HEK293 (cell line): ENCODE measurements around the gene AKAP9.

ENCODE experiments used
- CTCF ChIA-PET: fragments of 350-600 bp; formaldehyde crosslinking; extraction: SDS; loops from one replicate; lab custom pipeline; 2021; ENCODE audit warnings: antibody characterized with exemption; lab: Yijun Ruan, JAX
- POLR2A ChIA-PET: fragments of 300-600 bp; formaldehyde crosslinking; extraction: SDS; loops from one replicate; lab custom pipeline; 2020; ENCODE audit warnings: antibody characterized with exemption, inconsistent platforms; lab: Yijun Ruan, JAX
- H3K27ac ChIP-seq: fragments of 200-500 bp; sonication (Bioruptor generic); 2 replicates; pipeline ENCODE4 v1.5.1; 2014; ENCODE audit warnings: low read depth, low read length, control low read depth, inconsistent platforms; ENCODE audit errors: extremely low read depth
- H3K36me3 ChIP-seq, 2 experiments: fragments of 200-500 bp in 1 of 2; sonication (Bioruptor generic) in 1 of 2; 1 replicate in 1 of 2; 2 replicates in 1 of 2; pipeline ENCODE4 v1.5.1; 2014 to 2017; ENCODE audit warnings: inconsistent platforms in 2 of 2, low read length in 2 of 2; ENCODE audit not compliant: control insufficient read depth in 2 of 2, insufficient read depth in 1 of 2
- H3K4me1 ChIP-seq: fragments of 200-500 bp; sonication (Bioruptor generic); 2 replicates; pipeline ENCODE4 v1.5.1; 2014; ENCODE audit warnings: mild to moderate bottlenecking, low read length, inconsistent platforms; ENCODE audit not compliant: control insufficient read depth, insufficient read depth
- H3K4me3 ChIP-seq: 2 replicates; pipeline ENCODE4 v1.5.1; 2011; ENCODE audit warnings: low read depth, mild to moderate bottlenecking, control low read depth, low read length, moderate library complexity
- H3K9me3 ChIP-seq: fragments of 200-500 bp; sonication (Bioruptor generic); 2 replicates; pipeline ENCODE4 v1.5.1; 2014; ENCODE audit warnings: low read depth, low read length, inconsistent platforms; ENCODE audit not compliant: control insufficient read depth, insufficient read depth
- FEZF1 ChIP-seq: fragments of 450-650 bp; formaldehyde crosslinking; IDR thresholded peaks from 2 replicates; pipeline ENCODE4 v1.5.1; 2016; ENCODE audit warnings: missing biosample characterization, missing genetic modification characterization
- KLF1 ChIP-seq: fragments of 450-650 bp; formaldehyde crosslinking; IDR thresholded peaks from 2 replicates; pipeline ENCODE4 v1.5.1; 2016; ENCODE audit warnings: missing biosample characterization, missing genetic modification characterization
- WT1 ChIP-seq: fragments of 450-650 bp; formaldehyde crosslinking; IDR thresholded peaks from 2 replicates; pipeline ENCODE4 v1.5.1; 2016; ENCODE audit warnings: missing biosample characterization, missing genetic modification characterization
- ZFP41 ChIP-seq: fragments of 450-650 bp; formaldehyde crosslinking; IDR thresholded peaks from 2 replicates; pipeline ENCODE4 v1.5.1; 2016; ENCODE audit warnings: missing biosample characterization, missing genetic modification characterization, borderline replicate concordance
- ZNF174 ChIP-seq: fragments of 450-650 bp; formaldehyde crosslinking; IDR thresholded peaks from 2 replicates; pipeline ENCODE4 v1.5.0; 2017; ENCODE audit warnings: missing biosample characterization, mild to moderate bottlenecking, missing genetic modification characterization
- ZNF341 ChIP-seq: fragments of 450-650 bp; formaldehyde crosslinking; IDR thresholded peaks from 2 replicates; pipeline ENCODE4; 2016; ENCODE audit warnings: low read depth, missing biosample characterization, missing genetic modification characterization
- ZNF350 ChIP-seq: fragments of 450-650 bp; formaldehyde crosslinking; IDR thresholded peaks from 2 replicates; pipeline ENCODE4 v1.5.0; 2017; ENCODE audit warnings: missing biosample characterization, mild to moderate bottlenecking, missing genetic modification characterization
- ZNF548 ChIP-seq: fragments of 450-650 bp; formaldehyde crosslinking; IDR thresholded peaks from 2 replicates; pipeline ENCODE4 v1.5.1; 2016; ENCODE audit warnings: missing biosample characterization, missing genetic modification characterization
- ZNF571 ChIP-seq: fragments of 450-650 bp; formaldehyde crosslinking; IDR thresholded peaks from 2 replicates; pipeline ENCODE4 v1.5.0; 2017; ENCODE audit warnings: missing biosample characterization, missing genetic modification characterization
- ZNF660 ChIP-seq: fragments of 450-650 bp; IDR thresholded peaks from 2 replicates; pipeline ENCODE4 v1.5.1; 2018; ENCODE audit warnings: missing biosample characterization, mild to moderate bottlenecking, missing genetic modification characterization
- TF ChIP-seq, protein P1 (sequence below): fragments of 450-650 bp; formaldehyde crosslinking; IDR thresholded peaks from 2 replicates; pipeline ENCODE4 v1.5.1; 2016; ENCODE audit warnings: missing biosample characterization, missing genetic modification characterization
- TF ChIP-seq, protein P2 (sequence below): fragments of 450-650 bp; formaldehyde crosslinking; IDR thresholded peaks from 2 replicates; pipeline ENCODE4 v1.5.1; 2016; ENCODE audit warnings: missing biosample characterization, missing genetic modification characterization
- TF ChIP-seq, protein P3 (sequence below): fragments of 450-650 bp; formaldehyde crosslinking; IDR thresholded peaks from 2 replicates; pipeline ENCODE4 v1.5.1; 2016; ENCODE audit warnings: missing biosample characterization, missing genetic modification characterization
- TF ChIP-seq, protein P4 (sequence below): fragments of 450-650 bp; formaldehyde crosslinking; IDR thresholded peaks from 2 replicates; pipeline ENCODE4 v1.5.1; 2016; ENCODE audit warnings: missing biosample characterization, missing genetic modification characterization, borderline replicate concordance
- TF ChIP-seq, protein P5 (sequence below): fragments of 450-650 bp; formaldehyde crosslinking; IDR thresholded peaks from 2 replicates; pipeline ENCODE4 v1.5.1; 2016; ENCODE audit warnings: missing biosample characterization, missing genetic modification characterization
- TF ChIP-seq, protein P6 (sequence below): IDR thresholded peaks from 2 replicates; pipeline ENCODE4 v1.6.1; 2011; ENCODE audit warnings: mild to moderate bottlenecking, low read depth, low read length, borderline replicate concordance

AKAP9 gene

DNA sequence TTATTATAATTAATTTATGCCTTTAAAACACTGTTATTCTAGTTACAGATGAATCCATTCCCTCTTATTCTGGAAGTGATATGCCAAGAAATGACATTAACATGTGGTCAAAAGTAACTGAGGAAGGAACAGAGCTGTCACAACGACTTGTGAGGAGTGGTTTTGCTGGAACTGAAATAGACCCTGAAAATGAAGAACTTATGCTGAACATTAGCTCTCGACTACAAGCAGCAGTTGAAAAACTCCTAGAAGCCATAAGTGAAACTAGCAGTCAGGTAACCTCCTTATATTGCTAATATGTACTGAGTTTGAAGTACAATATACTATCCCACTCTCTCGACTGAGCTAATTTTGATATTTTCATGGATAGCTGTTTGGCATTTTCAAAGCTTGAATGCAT lies 112.0 kb downstream of the AKAP9 start (continued):
- TF ChIP-seq WT1 (tag by site-specific recombination) = no peak
- no peak for TF ChIP-seq KLF1 (tag by site-specific recombination)
- no peak for TF ChIP-seq ZNF174 (tag by site-specific recombination)
- TF ChIP-seq, protein P1, sequence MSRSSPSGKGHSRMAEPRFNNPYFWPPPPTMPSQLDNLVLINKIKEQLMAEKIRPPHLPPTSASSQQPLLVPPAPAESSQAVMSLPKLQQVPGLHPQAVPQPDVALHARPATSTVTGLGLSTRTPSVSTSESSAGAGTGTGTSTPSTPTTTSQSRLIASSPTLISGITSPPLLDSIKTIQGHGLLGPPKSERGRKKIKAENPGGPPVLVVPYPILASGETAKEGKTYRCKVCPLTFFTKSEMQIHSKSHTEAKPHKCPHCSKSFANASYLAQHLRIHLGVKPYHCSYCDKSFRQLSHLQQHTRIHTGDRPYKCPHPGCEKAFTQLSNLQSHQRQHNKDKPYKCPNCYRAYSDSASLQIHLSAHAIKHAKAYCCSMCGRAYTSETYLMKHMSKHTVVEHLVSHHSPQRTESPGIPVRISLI (tag by site-specific recombination) = no peak
- TF ChIP-seq ZNF571 (tag by site-specific recombination) = no peak

DNA sequence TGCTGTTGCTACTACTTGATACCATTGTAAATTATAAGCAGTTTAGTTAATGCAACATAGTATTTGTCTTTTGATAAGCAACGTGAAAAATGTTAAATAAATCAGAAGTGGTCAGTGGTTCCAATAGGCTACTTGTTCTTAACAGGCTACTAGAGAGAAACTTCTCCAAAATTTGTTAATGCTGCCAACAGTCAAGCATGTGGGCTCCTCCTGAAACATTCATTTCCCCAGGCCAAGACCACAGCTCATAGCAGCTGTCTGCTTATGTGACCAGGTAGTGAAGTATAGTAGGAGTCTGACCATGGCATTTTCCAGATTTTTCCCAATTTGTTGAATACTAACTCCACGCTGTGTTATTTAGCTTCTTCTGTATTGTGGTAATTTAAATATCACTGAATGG lies 112.7 kb downstream of the AKAP9 start:
- ChIA-PET POLR2A (no interaction called here), CTCF (interaction anchor here (0.5 kb wide), 1 partner anchor 29 kb away, joined by 3 read pairs; no protein-coding TSS in a partner anchor)
- no peak overlapping the region for H3K4me3 ChIP-seq
- H3K36me3 ChIP-seq = peaks cover 8 to 10% of the 10 kb centered on the region in 2 experiments; a peak in 2 of 3 replicates
- H3K4me1 ChIP-seq = peaks cover 16% of the 10 kb centered on the region
- TF ChIP-seq ZNF660 (tag by site-specific recombination) (no peak), ZFP41 (tag by site-specific recombination) (no peak)
- TF ChIP-seq, protein P2, sequence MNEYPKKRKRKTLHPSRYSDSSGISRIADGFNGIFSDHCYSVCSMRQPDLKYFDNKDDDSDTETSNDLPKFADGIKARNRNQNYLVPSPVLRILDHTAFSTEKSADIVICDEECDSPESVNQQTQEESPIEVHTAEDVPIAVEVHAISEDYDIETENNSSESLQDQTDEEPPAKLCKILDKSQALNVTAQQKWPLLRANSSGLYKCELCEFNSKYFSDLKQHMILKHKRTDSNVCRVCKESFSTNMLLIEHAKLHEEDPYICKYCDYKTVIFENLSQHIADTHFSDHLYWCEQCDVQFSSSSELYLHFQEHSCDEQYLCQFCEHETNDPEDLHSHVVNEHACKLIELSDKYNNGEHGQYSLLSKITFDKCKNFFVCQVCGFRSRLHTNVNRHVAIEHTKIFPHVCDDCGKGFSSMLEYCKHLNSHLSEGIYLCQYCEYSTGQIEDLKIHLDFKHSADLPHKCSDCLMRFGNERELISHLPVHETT (tag by site-specific recombination) = no peak
- TF ChIP-seq, protein P3, sequence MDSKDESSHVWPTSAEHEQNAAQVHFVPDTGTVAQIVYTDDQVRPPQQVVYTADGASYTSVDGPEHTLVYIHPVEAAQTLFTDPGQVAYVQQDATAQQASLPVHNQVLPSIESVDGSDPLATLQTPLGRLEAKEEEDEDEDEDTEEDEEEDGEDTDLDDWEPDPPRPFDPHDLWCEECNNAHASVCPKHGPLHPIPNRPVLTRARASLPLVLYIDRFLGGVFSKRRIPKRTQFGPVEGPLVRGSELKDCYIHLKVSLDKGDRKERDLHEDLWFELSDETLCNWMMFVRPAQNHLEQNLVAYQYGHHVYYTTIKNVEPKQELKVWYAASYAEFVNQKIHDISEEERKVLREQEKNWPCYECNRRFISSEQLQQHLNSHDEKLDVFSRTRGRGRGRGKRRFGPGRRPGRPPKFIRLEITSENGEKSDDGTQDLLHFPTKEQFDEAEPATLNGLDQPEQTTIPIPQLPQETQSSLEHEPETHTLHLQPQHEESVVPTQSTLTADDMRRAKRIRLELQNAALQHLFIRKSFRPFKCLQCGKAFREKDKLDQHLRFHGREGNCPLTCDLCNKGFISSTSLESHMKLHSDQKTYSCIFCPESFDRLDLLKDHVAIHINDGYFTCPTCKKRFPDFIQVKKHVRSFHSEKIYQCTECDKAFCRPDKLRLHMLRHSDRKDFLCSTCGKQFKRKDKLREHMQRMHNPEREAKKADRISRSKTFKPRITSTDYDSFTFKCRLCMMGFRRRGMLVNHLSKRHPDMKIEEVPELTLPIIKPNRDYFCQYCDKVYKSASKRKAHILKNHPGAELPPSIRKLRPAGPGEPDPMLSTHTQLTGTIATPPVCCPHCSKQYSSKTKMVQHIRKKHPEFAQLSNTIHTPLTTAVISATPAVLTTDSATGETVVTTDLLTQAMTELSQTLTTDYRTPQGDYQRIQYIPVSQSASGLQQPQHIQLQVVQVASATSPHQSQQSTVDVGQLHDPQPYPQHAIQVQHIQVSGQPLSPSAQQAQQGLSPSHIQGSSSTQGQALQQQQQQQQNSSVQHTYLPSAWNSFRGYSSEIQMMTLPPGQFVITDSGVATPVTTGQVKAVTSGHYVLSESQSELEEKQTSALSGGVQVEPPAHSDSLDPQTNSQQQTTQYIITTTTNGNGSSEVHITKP (tag by site-specific recombination) = no peak
- H3K27ac ChIP-seq = no peak overlapping the region
- no peaks in the 10 kb centered on the region for H3K9me3 ChIP-seq

DNA sequence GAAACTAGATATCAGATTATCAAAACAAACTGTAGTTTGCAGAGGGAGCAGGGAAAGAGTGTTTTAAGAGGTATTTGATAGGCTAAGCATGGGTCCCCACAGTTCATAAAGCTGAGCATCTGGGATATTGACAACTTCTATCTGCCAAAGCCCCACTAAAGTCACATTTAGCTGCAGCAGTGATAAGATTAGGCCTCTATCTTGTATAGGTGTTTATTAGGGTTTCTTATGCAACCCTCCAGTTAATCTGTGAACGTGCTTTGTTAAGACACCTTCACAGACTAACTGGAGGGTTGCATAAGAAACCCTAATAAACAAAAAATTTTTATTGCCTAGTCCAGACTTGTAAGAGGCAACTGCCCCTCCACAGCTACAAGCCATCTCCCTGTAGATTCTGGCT lies 115.6 kb downstream of the AKAP9 start:
- no peak for TF ChIP-seq ZNF350 (tag by site-specific recombination)
- TF ChIP-seq, protein P4, sequence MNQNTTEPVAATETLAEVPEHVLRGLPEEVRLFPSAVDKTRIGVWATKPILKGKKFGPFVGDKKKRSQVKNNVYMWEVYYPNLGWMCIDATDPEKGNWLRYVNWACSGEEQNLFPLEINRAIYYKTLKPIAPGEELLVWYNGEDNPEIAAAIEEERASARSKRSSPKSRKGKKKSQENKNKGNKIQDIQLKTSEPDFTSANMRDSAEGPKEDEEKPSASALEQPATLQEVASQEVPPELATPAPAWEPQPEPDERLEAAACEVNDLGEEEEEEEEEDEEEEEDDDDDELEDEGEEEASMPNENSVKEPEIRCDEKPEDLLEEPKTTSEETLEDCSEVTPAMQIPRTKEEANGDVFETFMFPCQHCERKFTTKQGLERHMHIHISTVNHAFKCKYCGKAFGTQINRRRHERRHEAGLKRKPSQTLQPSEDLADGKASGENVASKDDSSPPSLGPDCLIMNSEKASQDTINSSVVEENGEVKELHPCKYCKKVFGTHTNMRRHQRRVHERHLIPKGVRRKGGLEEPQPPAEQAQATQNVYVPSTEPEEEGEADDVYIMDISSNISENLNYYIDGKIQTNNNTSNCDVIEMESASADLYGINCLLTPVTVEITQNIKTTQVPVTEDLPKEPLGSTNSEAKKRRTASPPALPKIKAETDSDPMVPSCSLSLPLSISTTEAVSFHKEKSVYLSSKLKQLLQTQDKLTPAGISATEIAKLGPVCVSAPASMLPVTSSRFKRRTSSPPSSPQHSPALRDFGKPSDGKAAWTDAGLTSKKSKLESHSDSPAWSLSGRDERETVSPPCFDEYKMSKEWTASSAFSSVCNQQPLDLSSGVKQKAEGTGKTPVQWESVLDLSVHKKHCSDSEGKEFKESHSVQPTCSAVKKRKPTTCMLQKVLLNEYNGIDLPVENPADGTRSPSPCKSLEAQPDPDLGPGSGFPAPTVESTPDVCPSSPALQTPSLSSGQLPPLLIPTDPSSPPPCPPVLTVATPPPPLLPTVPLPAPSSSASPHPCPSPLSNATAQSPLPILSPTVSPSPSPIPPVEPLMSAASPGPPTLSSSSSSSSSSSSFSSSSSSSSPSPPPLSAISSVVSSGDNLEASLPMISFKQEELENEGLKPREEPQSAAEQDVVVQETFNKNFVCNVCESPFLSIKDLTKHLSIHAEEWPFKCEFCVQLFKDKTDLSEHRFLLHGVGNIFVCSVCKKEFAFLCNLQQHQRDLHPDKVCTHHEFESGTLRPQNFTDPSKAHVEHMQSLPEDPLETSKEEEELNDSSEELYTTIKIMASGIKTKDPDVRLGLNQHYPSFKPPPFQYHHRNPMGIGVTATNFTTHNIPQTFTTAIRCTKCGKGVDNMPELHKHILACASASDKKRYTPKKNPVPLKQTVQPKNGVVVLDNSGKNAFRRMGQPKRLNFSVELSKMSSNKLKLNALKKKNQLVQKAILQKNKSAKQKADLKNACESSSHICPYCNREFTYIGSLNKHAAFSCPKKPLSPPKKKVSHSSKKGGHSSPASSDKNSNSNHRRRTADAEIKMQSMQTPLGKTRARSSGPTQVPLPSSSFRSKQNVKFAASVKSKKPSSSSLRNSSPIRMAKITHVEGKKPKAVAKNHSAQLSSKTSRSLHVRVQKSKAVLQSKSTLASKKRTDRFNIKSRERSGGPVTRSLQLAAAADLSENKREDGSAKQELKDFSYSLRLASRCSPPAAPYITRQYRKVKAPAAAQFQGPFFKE = no peak
- no peak for TF ChIP-seq ZNF548 (tag by site-specific recombination)
- TF ChIP-seq, protein P5, sequence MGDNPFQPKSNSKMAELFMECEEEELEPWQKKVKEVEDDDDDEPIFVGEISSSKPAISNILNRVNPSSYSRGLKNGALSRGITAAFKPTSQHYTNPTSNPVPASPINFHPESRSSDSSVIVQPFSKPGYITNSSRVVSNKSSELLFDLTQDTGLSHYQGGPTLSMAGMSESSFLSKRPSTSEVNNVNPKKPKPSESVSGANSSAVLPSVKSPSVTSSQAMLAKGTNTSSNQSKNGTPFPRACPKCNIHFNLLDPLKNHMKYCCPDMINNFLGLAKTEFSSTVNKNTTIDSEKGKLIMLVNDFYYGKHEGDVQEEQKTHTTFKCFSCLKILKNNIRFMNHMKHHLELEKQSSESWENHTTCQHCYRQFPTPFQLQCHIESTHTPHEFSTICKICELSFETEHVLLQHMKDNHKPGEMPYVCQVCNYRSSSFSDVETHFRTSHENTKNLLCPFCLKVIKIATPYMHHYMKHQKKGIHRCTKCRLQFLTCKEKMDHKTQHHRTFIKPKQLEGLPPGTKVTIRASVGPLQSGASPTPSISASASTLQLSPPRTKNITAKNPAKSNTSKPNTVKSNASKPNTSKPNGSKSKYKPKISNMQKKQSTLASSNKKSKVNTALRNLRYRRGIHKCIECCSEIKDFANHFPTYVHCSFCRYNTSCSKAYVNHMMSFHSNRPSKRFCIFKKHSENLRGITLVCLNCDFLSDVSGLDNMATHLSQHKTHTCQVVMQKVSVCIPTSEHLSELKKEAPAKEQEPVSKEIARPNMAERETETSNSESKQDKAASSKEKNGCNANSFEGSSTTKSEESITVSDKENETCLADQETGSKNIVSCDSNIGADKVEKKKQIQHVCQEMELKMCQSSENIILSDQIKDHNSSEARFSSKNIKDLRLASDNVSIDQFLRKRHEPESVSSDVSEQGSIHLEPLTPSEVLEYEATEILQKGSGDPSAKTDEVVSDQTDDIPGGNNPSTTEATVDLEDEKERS (tag by site-specific recombination) = no peak
- no peak for TF ChIP-seq ZNF341 (tag by site-specific recombination)
- TF ChIP-seq FEZF1 (tag by site-specific recombination) = peak; percentile 63
- TF ChIP-seq WT1 (tag by site-specific recombination) = no peak
- TF ChIP-seq, protein P6, sequence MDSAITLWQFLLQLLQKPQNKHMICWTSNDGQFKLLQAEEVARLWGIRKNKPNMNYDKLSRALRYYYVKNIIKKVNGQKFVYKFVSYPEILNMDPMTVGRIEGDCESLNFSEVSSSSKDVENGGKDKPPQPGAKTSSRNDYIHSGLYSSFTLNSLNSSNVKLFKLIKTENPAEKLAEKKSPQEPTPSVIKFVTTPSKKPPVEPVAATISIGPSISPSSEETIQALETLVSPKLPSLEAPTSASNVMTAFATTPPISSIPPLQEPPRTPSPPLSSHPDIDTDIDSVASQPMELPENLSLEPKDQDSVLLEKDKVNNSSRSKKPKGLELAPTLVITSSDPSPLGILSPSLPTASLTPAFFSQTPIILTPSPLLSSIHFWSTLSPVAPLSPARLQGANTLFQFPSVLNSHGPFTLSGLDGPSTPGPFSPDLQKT = no peak
- H3K9me3 ChIP-seq = no peaks in the 10 kb centered on the region
- peaks cover 0 to 10% of the 10 kb centered on the region in 2 experiments; a peak in 2 of 3 replicates for H3K36me3 ChIP-seq
- H3K27ac ChIP-seq = no peak overlapping the region
- H3K4me1 ChIP-seq = peaks cover 16% of the 10 kb centered on the region
- POLR2A ChIA-PET = no interaction called here
- CTCF ChIA-PET = interaction anchor here (0.6 to 1.3 kb wide), 3 partner anchors 46 to 339 kb away, joined by 3 to 5 read pairs (median 4); no protein-coding TSS in a partner anchor
- no peak overlapping the region for H3K4me3 ChIP-seq
